Loucy (cell line): ENCODE data around the gene MYO18A.

Source experiments
- H2AFZ ChIP-seq: fragments of 200-600 bp; sonication (generic); 2 replicates; pipeline ENCODE4 v1.6.0; 2016; ENCODE audit warnings: antibody characterized with exemption, mild to moderate bottlenecking, low read length, moderate library complexity
- H3F3A ChIP-seq: fragments of 200-600 bp; 2 replicates; pipeline ENCODE4 v1.6.0; 2016; ENCODE audit warnings: antibody characterized with exemption, low read depth, mild to moderate bottlenecking
- H3K27me3 ChIP-seq: fragments of 200-600 bp; sonication (generic); 2 replicates; pipeline ENCODE4 v1.6.1; 2014; ENCODE audit warnings: low read length, mild to moderate bottlenecking; ENCODE audit not compliant: insufficient read depth, poor library complexity, severe bottlenecking
- H3K36me3 ChIP-seq: fragments of 200-600 bp; sonication (generic); 2 replicates; pipeline ENCODE4 v1.6.1; 2016; ENCODE audit warnings: low read length; ENCODE audit not compliant: insufficient read depth
- H3K4me1 ChIP-seq: fragments of 200-600 bp; sonication (generic); 2 replicates; pipeline ENCODE4 v1.5.1; 2014; ENCODE audit warnings: low read length, mild to moderate bottlenecking; ENCODE audit not compliant: insufficient read depth, poor library complexity, severe bottlenecking
- H3K4me2 ChIP-seq: fragments of 200-600 bp; sonication (generic); 2 replicates; pipeline ENCODE4 v1.6.0; 2014; ENCODE audit warnings: antibody characterized with exemption, low read length, low read depth, mild to moderate bottlenecking; ENCODE audit not compliant: poor library complexity, severe bottlenecking
- H3K4me3 ChIP-seq: fragments of 200-600 bp; sonication (generic); 2 replicates; pipeline ENCODE4 v1.5.1; 2014; ENCODE audit warnings: low read length, mild to moderate bottlenecking, mixed read lengths; ENCODE audit not compliant: poor library complexity, severe bottlenecking
- H3K79me2 ChIP-seq: fragments of 200-600 bp; sonication (generic); 2 replicates; pipeline ENCODE4 v1.6.1; 2014; ENCODE audit warnings: low read length; ENCODE audit not compliant: insufficient read depth
- H3K9ac ChIP-seq: fragments of 200-600 bp; sonication (generic); 2 replicates; pipeline ENCODE4 v1.6.0; 2014; ENCODE audit warnings: mild to moderate bottlenecking, low read depth, low read length, moderate library complexity; ENCODE audit not compliant: poor library complexity, severe bottlenecking
- H3K9me2 ChIP-seq: fragments of 200-600 bp; sonication (generic); replicated peaks from 2 replicates; pipeline ENCODE4 v1.6.1; 2016; ENCODE audit warnings: low read depth, low read length, mixed read lengths
- H3K9me3 ChIP-seq: fragments of 200-600 bp; sonication (generic); 2 replicates; pipeline ENCODE4 v1.6.1; 2014; ENCODE audit warnings: mild to moderate bottlenecking, antibody characterized with exemption, low read length, low read depth; ENCODE audit not compliant: insufficient read depth
- H4K20me1 ChIP-seq: fragments of 200-600 bp; sonication (generic); 2 replicates; pipeline ENCODE4 v1.6.0; 2014; ENCODE audit warnings: antibody characterized with exemption, low read length, mild to moderate bottlenecking; ENCODE audit not compliant: insufficient read depth, poor library complexity, severe bottlenecking
- EZH2phosphoT487 ChIP-seq: fragments of 200-600 bp; IDR thresholded peaks from 2 replicates; pipeline ENCODE4 v1.6.1; 2018; ENCODE audit warnings: antibody characterized with exemption, mild to moderate bottlenecking, moderate library complexity, borderline replicate concordance
- TF ChIP-seq, protein P1 (sequence below): fragments of 200-600 bp; sonication (generic); conservative IDR thresholded peaks from 2 replicates; pipeline ENCODE4 v1.5.1; 2014; ENCODE audit warnings: mild to moderate bottlenecking, antibody characterized with exemption, low read length

The MYO18A gene

DNA sequence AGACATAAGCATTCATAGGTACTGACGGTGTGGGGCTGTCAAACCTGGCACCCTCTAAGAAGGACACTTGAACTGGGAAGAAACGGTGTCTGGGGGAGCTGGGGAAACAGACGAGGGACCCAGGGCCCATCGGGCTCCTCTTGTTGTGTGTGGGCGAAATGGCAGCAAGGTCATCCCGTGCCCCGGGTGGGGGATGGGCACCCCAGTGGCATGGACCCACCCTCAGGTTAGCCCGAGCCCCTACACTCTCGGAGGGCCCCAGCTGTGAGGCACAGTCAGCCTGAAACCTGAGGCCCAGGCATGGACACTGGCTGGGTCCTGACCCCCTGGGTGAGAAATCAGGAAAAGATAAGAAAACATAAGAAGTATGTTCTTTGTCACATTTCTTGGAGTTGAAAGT lies 57.1 kb downstream of the MYO18A start:
- Histone ChIP-seq H3F3A (0 out of 2 replicates have a peak, but pooled peaks cover 4% of the 10 kb centered on the region), H3K4me1 (peaks cover 5% of the 10 kb centered on the region), H3K27me3 (no peaks in the 10 kb centered on the region), H3K4me2 (no peak overlapping the region), H3K4me3 (no peak overlapping the region), H3K36me3 (peaks cover 68% of the 10 kb centered on the region; the same call in 1 of the 2 replicates), H4K20me1 (peaks cover 73% of the 10 kb centered on the region), H3K9me3 (no peaks in the 10 kb centered on the region), H3K9ac (no peak overlapping the region), H3K79me2 (peaks cover 65% of the 10 kb centered on the region), H3K9me2 (no peaks in the 10 kb centered on the region), H2AFZ (no peak overlapping the region)
- TF ChIP-seq EZH2phosphoT487 = no peak
- TF ChIP-seq, protein P1, sequence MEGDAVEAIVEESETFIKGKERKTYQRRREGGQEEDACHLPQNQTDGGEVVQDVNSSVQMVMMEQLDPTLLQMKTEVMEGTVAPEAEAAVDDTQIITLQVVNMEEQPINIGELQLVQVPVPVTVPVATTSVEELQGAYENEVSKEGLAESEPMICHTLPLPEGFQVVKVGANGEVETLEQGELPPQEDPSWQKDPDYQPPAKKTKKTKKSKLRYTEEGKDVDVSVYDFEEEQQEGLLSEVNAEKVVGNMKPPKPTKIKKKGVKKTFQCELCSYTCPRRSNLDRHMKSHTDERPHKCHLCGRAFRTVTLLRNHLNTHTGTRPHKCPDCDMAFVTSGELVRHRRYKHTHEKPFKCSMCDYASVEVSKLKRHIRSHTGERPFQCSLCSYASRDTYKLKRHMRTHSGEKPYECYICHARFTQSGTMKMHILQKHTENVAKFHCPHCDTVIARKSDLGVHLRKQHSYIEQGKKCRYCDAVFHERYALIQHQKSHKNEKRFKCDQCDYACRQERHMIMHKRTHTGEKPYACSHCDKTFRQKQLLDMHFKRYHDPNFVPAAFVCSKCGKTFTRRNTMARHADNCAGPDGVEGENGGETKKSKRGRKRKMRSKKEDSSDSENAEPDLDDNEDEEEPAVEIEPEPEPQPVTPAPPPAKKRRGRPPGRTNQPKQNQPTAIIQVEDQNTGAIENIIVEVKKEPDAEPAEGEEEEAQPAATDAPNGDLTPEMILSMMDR = no peak

DNA sequence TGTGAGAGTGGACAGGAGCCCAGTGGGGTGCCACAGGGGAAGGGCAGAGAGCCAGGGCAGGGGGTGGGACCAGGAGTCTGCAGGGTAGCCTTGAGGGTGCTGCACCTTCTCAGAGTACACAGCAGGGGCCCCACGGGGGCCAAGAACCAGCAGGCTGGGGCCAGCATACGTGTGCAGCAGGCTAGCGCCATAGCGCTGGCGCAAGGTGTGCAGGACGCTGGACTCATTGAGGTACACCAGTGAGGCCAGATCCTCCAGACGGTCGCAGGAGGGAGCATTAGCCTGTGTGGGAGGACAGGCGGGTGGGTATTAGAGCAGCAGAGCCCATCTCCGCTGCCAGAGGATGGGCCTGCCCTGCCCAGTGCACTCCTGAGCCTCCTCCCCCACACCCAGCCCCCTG lies 58.8 kb downstream of the MYO18A start:
- Histone ChIP-seq H2AFZ (no peak overlapping the region), H3K36me3 (peaks cover 65% of the 10 kb centered on the region; the same call in 1 of the 2 replicates), H3K9me2 (no peaks in the 10 kb centered on the region), H3K4me2 (no peak overlapping the region), H3K9ac (no peak overlapping the region), H3F3A (0 out of 2 replicates have a peak, but pooled peaks cover 4% of the 10 kb centered on the region), H3K79me2 (peaks cover 48% of the 10 kb centered on the region), H3K4me1 (peaks cover 5% of the 10 kb centered on the region), H3K9me3 (no peaks in the 10 kb centered on the region), H4K20me1 (peaks cover 71% of the 10 kb centered on the region), H3K27me3 (no peaks in the 10 kb centered on the region), H3K4me3 (no peak overlapping the region)
- TF ChIP-seq, protein P1 = no peak
- no peak for TF ChIP-seq EZH2phosphoT487

DNA sequence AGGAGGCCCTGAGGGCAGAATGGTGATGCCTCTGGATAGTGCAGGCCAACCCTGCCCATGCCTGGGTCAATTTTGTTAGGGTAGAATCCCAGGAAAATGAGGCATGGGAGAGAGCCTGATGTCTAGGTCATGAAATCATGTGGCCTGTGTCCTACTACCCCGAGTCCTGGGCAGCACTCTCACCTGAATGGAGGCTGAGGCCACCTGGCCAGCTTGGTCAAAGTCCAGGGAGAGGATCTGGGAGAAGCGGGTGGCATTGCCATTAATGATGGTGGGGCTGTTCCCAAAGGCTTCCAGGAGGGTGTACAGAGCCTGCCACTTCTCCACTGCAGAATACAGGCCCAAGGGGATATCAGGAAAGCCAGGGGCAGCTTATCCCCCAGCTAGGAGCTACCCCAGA lies 59.8 kb downstream of the MYO18A start:
- Histone ChIP-seq H2AFZ (no peak overlapping the region), H3K27me3 (no peaks in the 10 kb centered on the region), H4K20me1 (peaks cover 70% of the 10 kb centered on the region), H3K4me1 (peaks cover 5% of the 10 kb centered on the region), H3K4me3 (no peak overlapping the region), H3F3A (0 out of 2 replicates have a peak, but pooled peaks cover 4% of the 10 kb centered on the region), H3K36me3 (peaks cover 75% of the 10 kb centered on the region; the same call in 1 of the 2 replicates), H3K9me3 (no peaks in the 10 kb centered on the region), H3K4me2 (no peak overlapping the region), H3K9me2 (no peaks in the 10 kb centered on the region), H3K9ac (no peak overlapping the region), H3K79me2 (peaks cover 38% of the 10 kb centered on the region)
- TF ChIP-seq, protein P1 = no peak
- no peak for TF ChIP-seq EZH2phosphoT487
